MCF 10A (cell line): ENCODE data around the gene CGAS. TPM values are rescaled to one million over a fixed set of nuclear protein-coding genes. Genes with fewer than 3 reads are reported as not detected.

Source experiments
- Bru-seq: library from RNA; stranded (reverse); fragments of 400-500 nt; gene quantifications from one replicate; lab custom pipeline; 2021; lab: Mats Ljungman, UMichigan
- BruChase-seq, 2 experiments: library from RNA; stranded (reverse); fragments of 400-500 nt; gene quantifications; one replicate each; lab custom pipeline; 2021; lab: Mats Ljungman, UMichigan
- BruUV-seq: library from RNA; stranded (reverse); fragments of 400-500 nt; replicated peaks from 2 replicates; lab custom pipeline; 2021; lab: Mats Ljungman, UMichigan
- CTCF ChIA-PET: fragments of 300-600 bp; sonication (Branson Sonifier 250); formaldehyde crosslinking; extraction: SDS; loops from one replicate; lab custom pipeline; 2021; ENCODE audit warnings: antibody characterized with exemption, inconsistent platforms; lab: Yijun Ruan, JAX
- POLR2A ChIA-PET: fragments of 300-600, 350-650 bp; sonication (Branson Sonifier 250); formaldehyde crosslinking; extraction: SDS; loops from one replicate; lab custom pipeline; 2020; ENCODE audit warnings: antibody characterized with exemption, inconsistent platforms; lab: Yijun Ruan, JAX
- DNase-seq: peaks from one replicate; pipeline ENCODE4 v3.0.0-alpha.2; 2018; ENCODE audit not compliant: unreplicated experiment
- H3K27ac Mint-ChIP-seq: one replicate; pipeline ENCODE4 v1.8.0; 2022; ENCODE audit warnings: mild to moderate bottlenecking, low read depth, mixed read lengths; ENCODE audit not compliant: unreplicated experiment
- H3K27me3 Mint-ChIP-seq: one replicate; pipeline ENCODE4 v1.8.0; 2022; ENCODE audit warnings: mixed read lengths; ENCODE audit not compliant: insufficient read depth, unreplicated experiment
- H3K36me3 Mint-ChIP-seq: one replicate; pipeline ENCODE4 v1.8.0; 2022; ENCODE audit warnings: mild to moderate bottlenecking, moderate library complexity, mixed read lengths; ENCODE audit not compliant: insufficient read depth, unreplicated experiment
- H3K4me1 Mint-ChIP-seq: one replicate; pipeline ENCODE4 v1.8.0; 2022; ENCODE audit warnings: mixed read lengths; ENCODE audit not compliant: insufficient read depth, unreplicated experiment
- H3K4me3 Mint-ChIP-seq: one replicate; pipeline ENCODE4 v1.8.0; 2022; ENCODE audit warnings: mild to moderate bottlenecking, moderate library complexity, mixed read lengths; ENCODE audit not compliant: unreplicated experiment
- H3K9me3 Mint-ChIP-seq: one replicate; pipeline ENCODE4 v1.8.0; 2022; ENCODE audit warnings: mixed read lengths; ENCODE audit not compliant: unreplicated experiment
- CTCF ChIP-seq: fragments of 200-600 bp; IDR thresholded peaks from one replicate; pipeline ENCODE4 v1.8.0; 2022; ENCODE audit warnings: antibody characterized with exemption, mild to moderate bottlenecking; ENCODE audit not compliant: unreplicated experiment
- intact Hi-C: fragments of 100-400 bp; cut with micrococcal nuclease; formaldehyde crosslinking; loops from 2 replicates; pipeline ENCODE4 v1.14.1; 2022
- long read RNA-seq: library from polyadenylated mRNA; stranded (forward); transcript quantifications from one replicate; pipeline ENCODE4 v2.0.0, GENCODE V29; 2022
- total RNA-seq: library from RNA; stranded (reverse); gene quantifications from 2 replicates; pipeline ENCODE4 v1.2.3, GENCODE V29; 2022

Gene CGAS
- total RNA-seq = 11.6 and 14.1 TPM in 2 replicates
- percentile 66 among the genes with signal in this experiment for Bru-seq, nascent RNA
- percentile 55 among the genes with signal in this experiment for BruChase-seq, experiment 1, labeled RNA remaining after a 6-hour chase
- percentile 66 among the genes with signal in this experiment for BruChase-seq, experiment 2, labeled RNA remaining after a 2-hour chase
- long read RNA-seq, partial matches to known transcripts = 0 of 18 reads
- long read RNA-seq, other reads (novel, unspliced or antisense) = 15 of 18 reads

GRCh38 chr6:73452107-73452461 is at the start of gene CGAS:
Gene CGAS (minus strand): TSS chr6:73452297. CDS start chr6:73452181, 116 bp downstream.
- H3K4me3 Mint-ChIP-seq = peak within 1 kb of the TSS; percentile 89
- POLR2A ChIA-PET = interaction anchor here (0.8 to 3.3 kb wide), 12 partner anchors 8 to 201 kb away, joined by 3 to 59 read pairs (median 4); partner anchors contain the start of genes EEF1A1 and MTO1
- H3K27ac Mint-ChIP-seq = peak within 1 kb of the TSS; percentile 76
- peaks cover 28% of the 10 kb centered on the region for H3K36me3 Mint-ChIP-seq
- H3K9me3 Mint-ChIP-seq = no peaks in the 10 kb centered on the region
- no peak for TF ChIP-seq CTCF
- peaks cover 25% of the 10 kb centered on the region for H3K4me1 Mint-ChIP-seq
- H3K27me3 Mint-ChIP-seq = no peaks in the 10 kb centered on the region
- CTCF ChIA-PET = interaction anchor here (0.6 to 2.0 kb wide), 5 partner anchors 9 to 1941 kb away, joined by 3 to 8 read pairs (median 3); partner anchors contain the start of gene MTO1
- BruUV-seq = no TSS peak
- peak; percentile 91 for DNase-seq
- intact Hi-C loops = no loop called here

GRCh38 chr6:73497915-73498314 is 45.8 kb upstream of the CGAS start:
- ChIA-PET CTCF (no interaction called here), POLR2A (interaction anchor here (0.9 to 1.3 kb wide), 3 partner anchors 10 to 17 kb away, joined by 3 to 4 read pairs (median 4); no protein-coding TSS in a partner anchor)
- H3K36me3 Mint-ChIP-seq = peaks cover 93% of the 10 kb centered on the region
- DNase-seq = no peak
- H3K27me3 Mint-ChIP-seq = no peaks in the 10 kb centered on the region
- no peak overlapping the region for H3K27ac Mint-ChIP-seq
- no peak for TF ChIP-seq CTCF
- intact Hi-C loops = no loop called here
- no peaks in the 10 kb centered on the region for H3K4me1 Mint-ChIP-seq
- no peak overlapping the region for H3K4me3 Mint-ChIP-seq
- no peaks in the 10 kb centered on the region for H3K9me3 Mint-ChIP-seq
- no TSS peak for BruUV-seq

- ChIA-PET CTCF (interaction anchor here (0.7 to 1.3 kb wide), 3 partner anchors 56 to 120 kb away, joined by 4 to 5 read pairs (median 5); no protein-coding TSS in a partner anchor), POLR2A (interaction anchor here (1.0 to 1.7 kb wide), 2 partner anchors 9 to 30 kb away, joined by 3 to 5 read pairs; partner anchors contain the start of gene MTO1)
- no peak for DNase-seq
- intact Hi-C loops = no loop called here
- BruUV-seq = no TSS peak
- no peak for TF ChIP-seq CTCF
- Mint-ChIP-seq H3K4me1 (no peaks in the 10 kb centered on the region), H3K4me3 (no peak overlapping the region), H3K27ac (no peak overlapping the region), H3K9me3 (no peaks in the 10 kb centered on the region), H3K36me3 (peaks cover 89% of the 10 kb centered on the region), H3K27me3 (no peaks in the 10 kb centered on the region)
These were observed 39.3 kb upstream of the CGAS start for GRCh38 chr6:73491377-73491776.

GRCh38 chr6:73487473-73487872 is 35.4 kb upstream of the CGAS start:
- ChIA-PET CTCF (interaction anchor here (0.7 kb wide), 1 partner anchor 13 kb away, joined by 4 read pairs; no protein-coding TSS in a partner anchor), POLR2A (interaction anchor here (0.6 to 1.5 kb wide), 3 partner anchors 10 to 58 kb away, joined by 3 to 5 read pairs (median 4); no protein-coding TSS in a partner anchor)
- peak overlapping the region; percentile 27 for H3K27ac Mint-ChIP-seq
- peaks cover 89% of the 10 kb centered on the region for H3K36me3 Mint-ChIP-seq
- no peaks in the 10 kb centered on the region for H3K27me3 Mint-ChIP-seq
- TF ChIP-seq CTCF = no peak
- no peaks in the 10 kb centered on the region for H3K4me1 Mint-ChIP-seq
- intact Hi-C loops = no loop called here
- no peaks in the 10 kb centered on the region for H3K9me3 Mint-ChIP-seq
- BruUV-seq = no TSS peak
- H3K4me3 Mint-ChIP-seq = no peak overlapping the region
- no peak for DNase-seq
